GM12891 (cell line): ENCODE results near the gene KLHL3.

Experiments used
- POLR2AphosphoS5 ChIP-seq: IDR thresholded peaks from 2 replicates; pipeline ENCODE4 v1.6.1; 2011; ENCODE audit warnings: low read depth, low read length, control low read depth
- TAF1 ChIP-seq: IDR thresholded peaks from 2 replicates; pipeline ENCODE4 v1.6.1; 2011; ENCODE audit warnings: low read depth, low read length, control low read depth

GRCh38 chr5:137646761-137647160 is 89.1 kb downstream of the KLHL3 start:
- no peak for TF ChIP-seq POLR2AphosphoS5
- no peak for TF ChIP-seq TAF1
